Activated CD4-positive, alpha-beta T cell treated with anti-CD3 and anti-CD28 coated beads, Interleukin-2, amount 50 U/mL, for 4 hours (primary cell): ENCODE measurements around the gene PKD1L1.
A peak's percentile ranks its signal among the peaks of the same experiment; 100 is the strongest.
"Not testable (repeated sequence)": the region's sequence is repeated elsewhere in the genome, so short reads cannot be mapped to it uniquely, and the experiment has no call there.

Source experiments
- DNase-seq, 2 experiments: peaks; one replicate each; pipeline ENCODE4 v3.0.0-alpha.2; 2020

PKD1L1 gene

GRCh38 chr7:47948141-47948790 is at the start of gene PKD1L1:
TSS of gene PKD1L1 (minus strand) at chr7:47948466. CDS start at chr7:47948440, 26 bp downstream.
- DNase-seq = no peak

- no peak for DNase-seq
These were observed 44.2 kb upstream of the PKD1L1 start for GRCh38 chr7:47992446-47992845.

GRCh38 chr7:47991741-47992311 is 43.6 kb upstream of the PKD1L1 start:
- peak; percentile 83 to 84 for DNase-seq

- DNase-seq = no peak
These were observed 43.0 kb upstream of the PKD1L1 start for GRCh38 chr7:47991270-47991669.

GRCh38 chr7:47990592-47990991 is 42.3 kb upstream of the PKD1L1 start:
- DNase-seq = no peak

GRCh38 chr7:47989607-47990400 is 41.5 kb upstream of the PKD1L1 start:
- not testable (repeated sequence) for DNase-seq

GRCh38 chr7:47988496-47989386 is 40.5 kb upstream of the PKD1L1 start:
- no peak for DNase-seq

GRCh38 chr7:47982610-47983009 is 34.3 kb upstream of the PKD1L1 start:
- no peak for DNase-seq

GRCh38 chr7:47980648-47981047 is 32.4 kb upstream of the PKD1L1 start:
- not testable (repeated sequence) for DNase-seq

- DNase-seq = no peak
These were observed 31.5 kb upstream of the PKD1L1 start for GRCh38 chr7:47979832-47980181.

GRCh38 chr7:47979145-47979831 is 31.0 kb upstream of the PKD1L1 start, which contains the start of gene HUS1:
TSS of gene HUS1 (minus strand) at chr7:47979615. CDS start at chr7:47979519, 96 bp downstream.
- DNase-seq = peak; percentile 95 to 96

- DNase-seq = no peak
These were observed 30.5 kb upstream of the PKD1L1 start for GRCh38 chr7:47978790-47979144.

GRCh38 chr7:47973739-47974138 is 25.5 kb upstream of the PKD1L1 start:
- no peak for DNase-seq

- DNase-seq = no peak
These were observed 22.5 kb upstream of the PKD1L1 start for GRCh38 chr7:47970761-47971160.

GRCh38 chr7:47968847-47969774 is 20.8 kb upstream of the PKD1L1 start:
- DNase-seq = peak; percentile 43 to 46

GRCh38 chr7:47967708-47968107 is 19.4 kb upstream of the PKD1L1 start:
- DNase-seq = no peak

- DNase-seq = no peak
These were observed 18.9 kb upstream of the PKD1L1 start for GRCh38 chr7:47967123-47967522.

- DNase-seq = no peak
These were observed 17.2 kb upstream of the PKD1L1 start for GRCh38 chr7:47965456-47965855.

- DNase-seq = no peak
These were observed 14.0 kb upstream of the PKD1L1 start for GRCh38 chr7:47962262-47962661.

GRCh38 chr7:47957156-47957555 is 8.9 kb upstream of the PKD1L1 start:
- no peak for DNase-seq

- DNase-seq = no peak
These were observed 8.0 kb upstream of the PKD1L1 start for GRCh38 chr7:47956220-47956619.
